HG02970 (cell line): Measurements from ENCODE around the gene PPM1E.

ENCODE experiments used
- ATAC-seq: cut with Tn5 transposase; IDR thresholded peaks from one replicate; pipeline ENCODE4 v1.9.1; 2021; ENCODE audit warnings: mild to moderate bottlenecking, moderate library complexity, moderate number of reproducible peaks; ENCODE audit not compliant: unreplicated experiment, low FRiP score

PPM1E gene

DNA sequence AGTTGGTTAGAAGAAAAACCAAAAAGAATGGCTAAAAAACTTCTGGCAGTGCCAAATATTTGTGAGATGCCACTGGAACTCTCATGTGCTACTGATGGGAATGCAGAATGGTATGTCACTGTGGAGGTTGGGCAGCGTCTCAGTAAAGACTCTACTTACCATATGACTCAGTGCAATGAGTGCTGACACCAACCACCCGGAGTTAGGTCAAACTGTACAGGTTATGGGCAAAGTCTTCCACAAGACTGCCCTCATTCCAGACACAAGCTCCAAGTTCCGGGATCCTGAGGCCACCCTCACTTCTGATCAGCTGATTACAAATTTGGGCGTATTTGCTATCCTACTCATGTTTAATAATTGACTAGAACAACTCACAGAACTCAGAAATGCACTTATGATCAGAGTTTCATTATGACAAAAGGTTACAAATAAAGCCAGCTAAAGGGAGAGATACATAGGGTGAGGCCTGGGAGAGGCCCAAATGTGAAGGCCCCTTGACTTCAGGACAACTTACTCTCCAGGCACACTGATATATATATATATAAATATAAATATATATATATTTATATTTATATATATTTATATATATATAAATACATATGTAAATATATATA is 236.2 kb downstream of the PPM1E start:
- peak; percentile 52 for ATAC-seq

DNA sequence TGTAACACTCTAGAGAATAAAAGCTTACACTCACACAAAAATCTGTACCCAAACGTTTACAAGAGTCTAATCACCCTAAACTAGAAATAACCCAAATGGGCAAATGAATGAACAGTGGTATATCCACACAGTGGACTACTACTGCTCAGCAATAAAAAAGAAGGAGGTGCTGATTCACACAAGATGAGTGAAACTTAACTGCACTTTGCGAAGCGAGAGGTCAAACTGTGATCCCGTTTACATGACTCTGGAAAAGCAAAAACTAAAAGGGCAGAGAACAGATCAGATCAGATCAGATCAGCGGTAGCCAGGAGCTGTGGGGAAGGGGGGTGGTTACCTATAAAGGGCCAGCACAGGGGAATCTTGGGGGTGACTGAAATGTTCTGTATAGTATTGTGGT is 237.7 kb downstream of the PPM1E start:
- no peak for ATAC-seq

DNA sequence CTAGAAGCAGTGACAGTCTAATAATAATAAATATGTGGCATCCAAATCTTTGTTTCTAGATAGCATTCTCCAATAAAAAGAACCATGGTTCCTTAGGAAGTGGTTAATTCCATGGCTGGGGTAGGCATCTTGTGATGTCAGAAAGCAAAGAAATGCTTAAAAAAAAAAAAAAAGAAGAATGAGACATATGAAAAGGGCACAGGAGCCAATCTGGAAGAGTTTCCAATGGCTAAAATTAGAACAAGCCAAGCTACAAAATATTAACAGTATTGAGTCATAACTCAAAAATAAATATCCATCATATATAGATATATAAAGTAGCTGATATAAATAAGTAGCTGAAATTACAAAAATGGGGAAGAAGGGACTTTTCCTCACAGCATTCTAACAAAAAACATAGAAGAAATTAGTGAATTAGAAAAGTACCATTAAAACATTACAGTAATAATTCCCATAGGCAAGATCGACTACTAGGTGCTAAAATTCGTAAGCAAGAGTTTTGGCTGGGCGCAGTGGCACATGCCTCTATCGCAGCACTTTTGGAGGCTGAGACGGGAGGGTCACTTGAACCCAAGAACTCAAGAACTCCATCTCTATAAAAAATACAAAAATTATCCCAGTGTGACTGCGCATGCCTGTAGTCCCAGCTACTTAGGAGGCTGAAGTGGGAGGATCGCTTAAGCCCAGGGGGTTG is 239.7 kb downstream of the PPM1E start:
- no peak for ATAC-seq

DNA sequence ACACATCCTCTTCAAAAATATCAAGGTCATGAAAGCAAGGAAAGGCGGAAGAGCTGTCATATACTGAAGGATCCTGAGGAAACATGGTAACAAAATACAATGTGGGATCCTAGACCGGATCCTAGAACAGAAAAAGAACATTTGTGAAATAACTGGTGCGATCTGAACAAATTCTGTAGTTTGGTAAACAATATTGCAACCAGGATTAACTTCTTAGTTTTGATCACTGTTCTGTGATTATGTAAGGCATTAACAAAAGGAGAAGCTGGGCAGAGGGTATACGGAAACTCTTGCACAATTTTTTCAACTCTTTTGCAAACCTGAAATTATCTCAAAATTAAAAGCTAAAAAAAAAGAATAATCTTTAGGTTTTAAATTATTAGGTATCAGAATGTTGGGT is 241.3 kb downstream of the PPM1E start:
- no peak for ATAC-seq

DNA sequence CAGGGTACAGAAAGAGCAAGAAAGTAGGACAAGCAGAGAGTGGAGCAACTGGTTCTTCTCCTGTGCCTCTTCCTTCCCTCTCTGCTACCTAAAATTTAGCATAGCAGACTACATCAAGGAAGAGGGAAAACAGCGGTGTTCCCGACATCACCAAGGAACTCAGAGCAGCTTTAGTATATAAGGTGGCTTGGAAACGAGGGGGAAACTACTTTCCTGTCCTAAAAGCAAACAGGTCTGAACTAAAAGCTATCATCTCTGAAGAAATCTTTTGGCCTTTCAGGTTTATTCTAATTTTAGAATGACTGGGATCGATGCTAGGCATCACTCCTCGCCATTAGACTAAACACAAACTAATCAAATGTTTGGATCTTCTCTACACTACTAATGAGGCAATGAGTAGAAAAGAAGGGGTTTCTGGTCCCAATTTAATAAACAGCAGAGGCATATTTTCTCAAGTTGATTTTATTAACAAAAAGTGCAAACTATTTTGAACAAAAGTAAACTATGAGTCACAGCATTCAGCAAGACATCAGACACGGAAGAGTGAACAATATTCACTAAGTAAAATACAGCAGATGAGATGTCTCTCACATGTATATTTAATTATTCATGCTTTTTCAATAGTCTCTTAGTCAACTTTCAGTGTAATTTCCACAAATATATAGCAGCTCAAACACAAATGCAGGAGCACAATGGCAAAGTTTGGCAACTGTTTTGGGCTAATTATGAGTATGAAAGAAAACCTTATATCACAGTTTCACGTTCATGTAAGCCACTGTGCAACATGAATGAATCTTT is 242.3 kb downstream of the PPM1E start:
- ATAC-seq = no peak

DNA sequence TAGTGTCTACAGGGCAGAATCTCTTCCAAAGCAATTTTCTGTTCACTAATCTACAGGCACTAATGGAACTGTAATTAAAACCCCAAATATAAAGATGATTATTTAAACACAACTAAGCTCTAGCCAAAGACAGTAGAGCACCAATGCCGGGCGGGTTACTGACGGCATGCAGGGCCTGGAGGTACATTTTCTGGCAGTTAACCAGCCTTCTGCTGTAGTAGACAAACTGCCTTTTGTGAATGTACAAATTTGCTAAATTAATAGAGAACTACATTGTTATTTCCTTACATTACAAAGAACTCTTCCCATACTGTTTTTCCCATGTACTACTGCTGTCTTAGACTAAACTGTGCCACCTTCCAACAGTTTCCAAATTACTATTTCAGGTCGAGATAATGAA is 243.2 kb downstream of the PPM1E start:
- ATAC-seq = no peak

DNA sequence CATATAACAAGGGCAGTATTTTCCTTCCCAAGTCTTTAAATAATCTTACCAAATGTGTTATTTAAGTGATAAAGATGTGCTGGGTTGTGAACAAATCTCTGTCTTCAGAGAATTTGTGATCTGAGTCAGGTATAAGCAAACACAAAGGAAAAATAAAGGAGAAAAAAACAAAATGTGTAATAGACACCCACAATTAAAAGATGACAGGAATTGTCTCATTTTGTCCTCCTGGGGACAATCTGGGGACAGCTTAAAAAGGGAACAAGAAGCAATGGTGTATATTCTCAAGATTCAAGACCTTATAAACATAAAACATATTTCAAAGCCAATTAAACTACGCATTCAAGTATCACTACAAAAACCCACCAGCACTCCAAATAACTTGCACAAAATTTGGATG is 243.8 kb downstream of the PPM1E start:
- no peak for ATAC-seq

DNA sequence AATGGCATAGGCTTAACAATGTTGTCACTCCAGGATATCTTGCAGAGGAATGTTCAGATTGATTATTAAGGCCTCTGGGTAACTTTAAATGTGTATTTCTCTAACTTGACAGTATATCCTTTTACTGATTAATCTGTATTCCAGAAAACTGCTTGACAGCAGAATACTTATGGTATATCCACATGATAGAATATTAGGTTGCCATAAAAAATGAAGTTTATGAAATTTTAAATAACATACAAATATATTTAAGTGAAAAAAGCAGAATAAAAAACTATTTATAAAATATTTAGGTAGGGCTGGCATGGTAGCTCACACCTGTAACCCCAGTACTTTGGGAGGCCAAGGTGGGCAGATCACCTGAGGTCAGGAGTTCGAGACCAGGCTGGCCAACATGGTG is 244.4 kb downstream of the PPM1E start:
- ATAC-seq = no peak

DNA sequence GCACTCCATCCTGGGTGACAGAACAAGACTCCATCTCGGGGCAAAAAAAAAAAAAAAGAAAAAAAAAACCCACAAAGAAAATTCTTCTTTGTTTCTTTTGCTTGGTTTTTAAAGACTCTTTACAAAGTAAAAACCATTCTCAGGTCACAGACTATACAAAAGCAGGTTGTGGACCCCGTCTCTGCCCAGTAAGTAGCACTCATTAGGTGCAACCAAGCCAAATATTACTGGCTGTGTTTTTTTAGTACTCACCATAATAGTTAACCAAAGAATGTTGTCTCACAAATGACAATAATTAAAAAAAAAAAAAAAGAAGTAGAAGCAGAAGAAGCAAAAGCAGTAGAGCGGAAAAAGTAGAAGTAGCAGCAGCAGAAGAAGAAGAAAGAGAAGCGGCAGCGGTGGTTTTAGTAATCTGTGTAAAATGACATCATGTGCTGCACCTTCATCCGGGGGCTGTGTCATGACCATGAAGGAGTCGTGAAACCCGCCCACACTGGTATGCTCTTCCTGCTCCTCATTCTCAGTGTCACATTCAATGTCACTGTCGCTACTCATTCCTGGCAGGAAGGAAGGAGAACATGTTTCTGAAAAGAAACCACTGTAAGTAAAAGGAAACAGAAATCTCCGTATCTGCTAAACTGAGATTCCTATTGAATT is 245.6 kb downstream of the PPM1E start:
- ATAC-seq = peak; percentile 80

DNA sequence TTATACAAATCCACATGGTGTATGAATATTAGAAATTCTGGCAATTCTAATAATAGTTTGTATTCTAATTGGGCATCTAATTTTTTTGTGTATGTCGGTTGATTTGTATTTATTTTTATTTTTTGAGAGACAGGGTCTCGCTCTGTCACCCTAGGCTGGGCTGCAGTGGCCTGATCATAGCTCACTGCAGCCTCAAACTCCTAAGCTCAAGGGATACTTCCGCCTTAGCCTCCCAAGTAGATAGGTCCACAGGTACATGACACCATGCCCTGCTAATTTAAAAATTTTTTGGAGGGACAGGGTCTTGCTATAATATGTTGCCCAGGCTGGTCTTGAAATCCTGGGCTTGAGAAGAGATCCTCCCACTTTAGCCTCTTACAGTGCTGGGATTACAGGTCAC is 246.5 kb downstream of the PPM1E start:
- no peak for ATAC-seq

DNA sequence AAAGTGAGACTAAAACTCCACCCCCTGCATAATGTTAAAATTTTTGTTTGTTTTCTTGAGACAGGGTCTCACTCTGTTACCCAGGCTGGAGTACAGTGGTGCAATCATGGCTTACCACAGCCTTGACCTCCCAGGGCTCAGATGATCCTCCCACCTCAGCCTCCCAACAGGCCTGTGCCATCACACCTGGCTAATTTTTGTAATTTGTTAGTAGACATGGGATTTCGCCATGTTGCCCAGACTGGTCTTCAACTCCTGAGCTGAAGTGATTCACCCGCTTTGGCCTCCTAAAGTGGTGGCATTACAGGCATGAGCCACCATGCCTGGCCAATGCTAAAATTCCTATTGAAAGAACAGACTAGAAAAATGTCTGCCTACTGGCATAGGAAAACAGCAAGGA is 247.2 kb downstream of the PPM1E start:
- no peak for ATAC-seq

DNA sequence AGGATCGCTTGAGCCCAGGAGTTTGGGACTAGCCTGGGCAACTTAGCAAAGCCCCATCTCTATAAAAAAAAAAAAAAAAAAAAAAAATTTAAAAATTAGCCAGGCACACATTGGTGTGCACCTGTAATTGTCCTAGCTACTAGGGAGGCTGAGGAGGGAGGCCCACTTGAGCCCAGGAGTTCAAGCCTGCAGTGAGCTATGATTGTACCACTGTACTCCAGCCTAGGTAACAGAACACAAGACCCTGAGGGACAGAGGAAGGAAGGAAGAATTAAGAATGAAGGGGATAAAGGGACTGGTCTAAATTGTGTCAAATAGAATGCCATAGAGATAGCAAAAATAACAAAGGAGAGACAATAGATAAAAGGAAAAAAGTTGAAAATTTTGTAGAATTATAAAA is 248.2 kb downstream of the PPM1E start:
- ATAC-seq = no peak

DNA sequence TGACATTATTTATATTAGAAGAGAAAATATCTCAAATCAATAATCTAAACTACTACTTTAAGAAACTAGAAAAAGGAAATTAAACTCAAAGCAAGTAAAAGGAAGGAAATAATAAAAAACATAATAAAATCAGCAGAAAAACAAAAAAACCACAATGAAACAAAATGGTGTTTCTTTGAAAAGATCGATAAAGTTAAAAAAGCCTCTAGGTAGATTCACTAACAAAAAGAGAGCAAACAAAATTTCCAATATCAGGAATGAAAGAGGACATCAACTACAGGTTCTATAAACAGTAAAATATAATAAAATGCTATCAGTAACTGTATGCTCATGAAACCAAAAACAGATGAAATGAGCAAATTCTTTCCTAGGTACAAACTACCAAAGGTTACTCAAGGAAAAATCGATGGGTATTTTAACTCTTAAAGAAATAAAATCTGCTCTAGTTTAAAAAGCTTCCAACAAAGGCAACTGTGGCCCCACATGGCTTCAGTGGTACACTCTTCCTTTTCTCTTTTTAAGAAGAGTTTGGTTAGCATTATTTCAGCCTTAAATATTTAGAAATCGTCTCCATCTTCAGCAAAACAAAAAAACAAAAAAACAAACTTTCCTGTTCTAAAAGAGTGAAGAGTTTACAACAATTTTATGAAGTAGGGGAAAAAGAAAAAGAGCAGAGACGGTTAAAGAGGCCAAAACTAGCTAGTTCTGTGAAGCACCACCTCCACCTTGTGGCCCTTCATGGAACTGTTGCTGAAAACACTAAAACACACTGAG is 248.9 kb downstream of the PPM1E start:
- ATAC-seq = no peak

DNA sequence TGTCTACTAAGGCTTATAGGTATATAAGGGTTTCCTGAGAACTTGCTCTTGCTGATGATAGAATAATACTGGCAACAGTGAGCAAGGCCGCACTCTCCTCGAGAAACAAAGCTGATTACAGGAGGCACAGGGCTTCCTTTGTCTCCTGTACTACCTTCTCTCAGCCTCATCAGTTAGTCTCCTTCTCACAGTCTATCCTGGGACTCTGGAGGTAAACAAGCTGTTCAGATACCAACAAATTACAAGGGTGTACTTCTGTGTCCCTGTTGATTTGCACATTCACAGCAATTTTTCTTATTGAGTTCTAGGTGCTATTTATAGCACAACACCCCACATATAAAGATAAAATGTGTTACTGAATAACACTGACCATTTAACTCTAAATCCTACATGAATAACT is 252.3 kb downstream of the PPM1E start:
- no peak for ATAC-seq

DNA sequence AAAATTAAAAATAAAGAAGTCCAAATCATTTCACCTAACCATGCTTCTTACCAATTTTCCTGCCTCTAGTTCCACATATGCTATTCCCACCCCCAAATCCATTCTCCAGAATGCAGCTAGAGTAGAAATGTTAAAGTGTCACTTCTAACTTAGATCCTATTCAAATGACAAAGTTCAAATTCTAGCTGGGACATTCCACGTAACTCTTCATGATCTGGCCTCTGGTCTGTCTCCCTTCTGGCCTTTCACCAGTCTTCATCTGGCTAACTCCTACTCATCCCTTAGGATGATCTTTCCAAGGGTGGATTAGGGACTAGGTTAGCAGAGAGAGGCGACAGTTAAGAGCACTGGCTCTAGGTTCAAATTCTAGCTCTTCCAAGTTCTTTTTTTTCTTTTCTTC is 253.1 kb downstream of the PPM1E start:
- no peak for ATAC-seq

DNA sequence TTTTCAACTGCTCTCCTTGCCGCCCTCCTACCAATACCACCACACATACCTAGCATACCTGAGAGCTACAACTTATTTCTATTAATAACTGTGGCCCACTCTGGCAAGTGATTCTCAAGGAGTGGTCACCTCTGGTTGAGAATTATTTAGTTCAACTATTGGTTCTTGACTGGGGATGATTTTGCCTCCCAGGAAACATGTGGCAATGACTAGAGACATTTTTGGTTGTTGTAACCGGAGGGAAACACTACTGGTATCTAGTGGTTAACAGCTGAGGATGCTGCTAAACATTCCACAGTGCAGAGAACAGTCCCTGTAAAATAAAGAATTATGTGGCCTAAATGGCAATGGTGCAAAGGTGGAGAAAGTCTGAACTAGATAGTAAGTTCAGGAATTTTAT is 254.4 kb downstream of the PPM1E start:
- ATAC-seq = no peak

DNA sequence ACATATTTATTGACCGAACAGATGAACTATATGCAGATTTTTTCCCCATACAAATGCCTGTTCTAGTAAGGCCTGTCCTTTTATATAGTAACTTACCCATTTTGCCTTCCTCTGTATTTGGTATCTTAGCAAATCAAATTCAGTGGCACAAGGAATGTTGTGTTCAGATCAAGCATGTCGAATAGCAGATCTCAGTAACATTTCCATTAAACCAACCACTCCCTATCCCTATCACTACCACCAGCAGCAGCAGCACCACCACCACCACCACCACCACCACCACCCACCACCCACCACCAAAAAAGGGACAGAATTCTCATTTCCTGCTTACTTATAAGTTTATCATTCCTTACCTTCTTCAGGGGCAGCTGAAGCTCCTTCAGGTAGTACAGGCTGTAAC is 256.3 kb downstream of the PPM1E start:
- ATAC-seq = no peak

DNA sequence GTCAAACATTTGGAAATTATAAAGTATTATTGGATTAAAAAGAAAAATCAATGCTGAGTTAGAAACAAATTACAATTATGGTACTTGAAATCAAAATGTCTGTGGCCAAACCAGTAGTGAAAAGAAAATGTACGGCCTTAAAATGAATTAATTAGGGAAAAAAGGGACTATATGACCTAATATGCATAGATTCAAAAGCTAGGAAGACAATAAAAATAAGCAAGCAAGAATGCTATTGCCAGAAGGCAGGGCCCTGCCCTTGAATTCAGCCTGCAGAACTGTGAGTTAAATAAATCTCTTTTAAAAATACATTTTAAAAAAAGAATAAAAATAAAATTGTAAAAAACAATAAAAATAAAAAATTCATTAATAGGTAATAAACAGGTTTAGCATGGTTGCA is 262.4 kb downstream of the PPM1E start:
- ATAC-seq = no peak

DNA sequence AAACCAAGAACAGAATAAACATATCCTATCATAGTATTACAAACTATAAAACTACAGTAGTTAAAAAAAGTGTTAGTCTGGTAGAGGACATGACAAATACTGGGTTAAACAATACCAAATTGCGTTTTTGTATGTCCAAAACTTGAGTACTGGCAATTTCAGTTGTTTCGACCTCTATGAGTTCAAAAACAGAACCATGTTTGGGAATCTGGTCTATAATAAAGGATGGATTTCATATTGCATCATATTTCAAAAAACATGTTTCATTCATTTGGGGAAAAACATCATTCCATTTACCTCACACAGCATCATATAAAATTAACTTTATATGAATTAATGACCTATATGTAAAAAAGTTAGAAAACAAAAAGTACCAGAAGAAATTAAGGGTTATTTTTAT is 269.3 kb downstream of the PPM1E start:
- ATAC-seq = no peak

DNA sequence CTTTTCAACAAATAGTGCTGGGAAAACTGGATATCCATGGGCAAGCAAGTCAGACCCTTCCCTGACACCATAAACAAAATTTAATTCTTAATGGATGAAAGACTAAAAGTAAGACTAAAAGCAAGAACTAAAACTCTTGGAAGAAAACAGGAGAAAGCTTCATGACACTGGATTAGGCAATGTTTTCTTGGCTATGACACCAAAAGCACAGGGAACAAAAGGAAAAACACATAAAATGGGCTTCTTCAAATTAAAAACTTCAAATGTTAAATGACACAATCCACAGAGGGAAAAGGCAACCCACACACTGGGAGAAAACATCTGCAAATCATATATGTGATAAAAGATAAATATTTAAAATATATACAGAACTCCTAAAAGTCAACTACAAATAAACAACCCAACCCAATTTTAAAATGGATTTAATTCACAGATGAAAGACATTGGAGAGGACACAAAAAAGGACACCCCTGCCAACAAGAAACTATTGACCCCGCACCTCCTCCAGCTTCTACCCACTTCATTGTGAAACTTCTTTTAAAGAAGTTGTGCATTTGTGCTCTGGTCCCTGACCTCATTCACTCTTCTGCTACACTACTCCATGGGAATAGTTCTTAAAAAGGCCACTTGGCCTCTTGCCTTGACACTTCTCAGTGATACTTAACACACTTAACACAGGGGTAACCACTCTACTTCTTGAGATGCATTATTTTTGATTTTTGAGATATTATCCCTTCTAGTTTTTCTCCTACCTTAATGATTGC is 270.7 kb downstream of the PPM1E start:
- ATAC-seq = no peak
